Bronchial epithelial cell (primary cell): ENCODE data around the gene ABTB2. TPM values are rescaled to one million over a fixed set of nuclear protein-coding genes. Genes with fewer than 3 reads are reported as not detected.

Source experiments
- DNase-seq: peaks from one replicate; pipeline ENCODE4 v3.0.0-alpha.2; 2010; ENCODE audit warnings: low read depth
- FAIRE-seq: peaks from 2 replicates; lab custom pipeline; 2011; peaks lifted over from hg19 to GRCh38; lab: Jason Lieb, UNC
- H3K27me3 ChIP-seq: 2 replicates; pipeline ENCODE4 v1.5.1; 2011; ENCODE audit warnings: low read length; ENCODE audit not compliant: control insufficient read depth, insufficient read depth
- H3K36me3 ChIP-seq: 2 replicates; pipeline ENCODE4 v1.5.1; 2011; ENCODE audit warnings: low read length; ENCODE audit not compliant: control insufficient read depth, insufficient read depth
- H3K4me3 ChIP-seq: 2 replicates; pipeline ENCODE4 v1.5.1; 2011; ENCODE audit warnings: mild to moderate bottlenecking, low read depth, low read length, control low read depth
- CTCF ChIP-seq: IDR thresholded peaks from 2 replicates; pipeline ENCODE4 v1.5.1; 2011; ENCODE audit warnings: mild to moderate bottlenecking, moderate library complexity, low read length, control low read depth, inconsistent platforms; ENCODE audit not compliant: insufficient read depth, severe bottlenecking
- total RNA-seq: library from RNA; depleted of rRNA; stranded (reverse); fragments of >200 nt; gene quantifications from 2 replicates; pipeline ENCODE4 v1.2.1, GENCODE V29; 2014

ABTB2 gene
- total RNA-seq, 1 donor from 2014 or later = 0.53 TPM

- FAIRE-seq (no peak), DNase-seq (no peak)
- TF ChIP-seq CTCF = no peak
- Histone ChIP-seq H3K27me3 (no peaks in the 10 kb centered on the region), H3K36me3 (no peaks in the 10 kb centered on the region), H3K4me3 (no peak overlapping the region)
Measured at GRCh38 chr11:34260072-34260575, 97.7 kb downstream of the ABTB2 start.

DNA sequence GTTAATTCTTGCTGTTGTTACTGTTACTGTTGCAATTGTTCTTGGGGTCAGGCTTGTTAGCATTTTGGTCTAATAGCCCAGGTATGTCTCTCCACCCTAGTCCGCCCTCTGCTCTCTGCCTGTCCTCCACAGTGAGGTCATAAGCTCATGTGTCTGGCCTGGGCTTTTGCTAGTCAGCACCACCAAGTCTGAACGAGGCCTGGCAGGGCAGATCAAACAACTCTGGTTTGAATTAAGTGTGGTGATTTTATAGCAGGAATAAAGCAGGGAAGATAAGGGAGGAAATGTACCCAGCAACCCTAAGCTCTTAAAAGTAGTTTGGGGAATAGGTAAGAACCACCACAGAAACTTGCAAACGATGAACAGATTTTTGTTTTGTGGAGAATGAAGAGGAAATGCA, 98.7 kb downstream of the ABTB2 start:
- TF ChIP-seq CTCF = no peak

DNA sequence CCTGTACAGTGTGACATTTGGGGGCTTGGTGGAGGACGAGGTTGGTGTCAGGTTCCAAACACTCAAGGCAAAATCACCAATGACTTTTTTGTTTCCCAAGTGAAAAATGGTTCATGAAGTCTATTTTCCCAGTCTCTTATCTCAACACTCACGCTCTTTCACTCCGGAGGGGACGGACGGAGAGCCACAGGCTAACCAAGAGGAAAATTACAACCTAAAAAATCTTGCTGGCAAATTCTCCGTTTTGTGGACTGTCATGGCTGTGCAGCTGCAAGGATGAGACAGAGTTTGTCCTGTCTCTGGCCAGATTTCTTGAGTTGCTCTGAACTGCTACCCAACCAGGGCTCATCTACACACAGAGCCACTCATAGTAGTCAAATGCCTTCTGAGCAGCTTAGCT, 101.2 kb downstream of the ABTB2 start:
- Histone ChIP-seq H3K4me3 (no peak overlapping the region), H3K27me3 (no peaks in the 10 kb centered on the region), H3K36me3 (no peaks in the 10 kb centered on the region)
- no peak for TF ChIP-seq CTCF
- no peak for FAIRE-seq
- no peak for DNase-seq

More for the DNA sequence above, 98.7 kb downstream of the ABTB2 start:
- Histone ChIP-seq H3K36me3 (no peaks in the 10 kb centered on the region), H3K27me3 (no peaks in the 10 kb centered on the region), H3K4me3 (no peak overlapping the region)
- FAIRE-seq = no peak
- DNase-seq = peak; percentile 42

GRCh38 chr11:34256150-34256549, 101.7 kb downstream of the ABTB2 start:
- H3K4me3 ChIP-seq = no peak overlapping the region
- no peaks in the 10 kb centered on the region for H3K36me3 ChIP-seq
- TF ChIP-seq CTCF = no peak
- no peak for DNase-seq
- no peaks in the 10 kb centered on the region for H3K27me3 ChIP-seq
- no peak for FAIRE-seq

GRCh38 chr11:34255101-34255500, 102.7 kb downstream of the ABTB2 start:
- Histone ChIP-seq H3K27me3 (no peaks in the 10 kb centered on the region), H3K36me3 (no peaks in the 10 kb centered on the region), H3K4me3 (no peak overlapping the region)
- no peak for TF ChIP-seq CTCF
- no peak for DNase-seq
- no peak for FAIRE-seq

DNA sequence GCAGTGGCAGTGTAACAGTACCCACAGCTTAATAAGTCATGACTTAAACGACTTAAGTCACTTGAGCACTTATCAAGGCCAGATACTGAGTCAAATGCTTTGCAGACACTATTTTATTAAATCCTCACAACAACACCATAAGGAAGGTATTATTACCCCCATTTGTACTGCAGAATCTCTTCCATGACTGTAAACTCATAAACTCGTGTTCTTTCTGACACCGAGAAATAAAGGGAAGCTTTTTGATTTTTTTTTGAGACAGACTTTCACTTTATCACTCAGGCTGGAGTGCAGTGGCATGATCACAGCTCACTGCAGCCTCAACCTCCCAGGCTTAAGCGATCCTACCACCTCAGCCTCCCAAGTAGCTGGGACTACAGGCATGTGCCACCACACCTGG, 103.8 kb downstream of the ABTB2 start:
- Histone ChIP-seq H3K36me3 (no peaks in the 10 kb centered on the region), H3K27me3 (no peaks in the 10 kb centered on the region), H3K4me3 (no peak overlapping the region)
- DNase-seq = no peak
- no peak for FAIRE-seq
- no peak for TF ChIP-seq CTCF
